A549 treated with AZD2906 at 1 μM for 4 hours (cell line): ENCODE measurements around the gene SKIC3. TPM values are rescaled to one million over a fixed set of nuclear protein-coding genes. Genes with fewer than 3 reads are reported as not detected.

ENCODE experiments used
- total RNA-seq: library from RNA; stranded (reverse); fragments of 200-300 nt; extraction: Qiagen RNA extraction; gene quantifications from 5 replicates; pipeline ENCODE4 v1.2.3, GENCODE V29; 2022

SKIC3 gene
- total RNA-seq = 17.3 to 24.2 TPM (median 21.6 TPM) in 5 replicates

DNA sequence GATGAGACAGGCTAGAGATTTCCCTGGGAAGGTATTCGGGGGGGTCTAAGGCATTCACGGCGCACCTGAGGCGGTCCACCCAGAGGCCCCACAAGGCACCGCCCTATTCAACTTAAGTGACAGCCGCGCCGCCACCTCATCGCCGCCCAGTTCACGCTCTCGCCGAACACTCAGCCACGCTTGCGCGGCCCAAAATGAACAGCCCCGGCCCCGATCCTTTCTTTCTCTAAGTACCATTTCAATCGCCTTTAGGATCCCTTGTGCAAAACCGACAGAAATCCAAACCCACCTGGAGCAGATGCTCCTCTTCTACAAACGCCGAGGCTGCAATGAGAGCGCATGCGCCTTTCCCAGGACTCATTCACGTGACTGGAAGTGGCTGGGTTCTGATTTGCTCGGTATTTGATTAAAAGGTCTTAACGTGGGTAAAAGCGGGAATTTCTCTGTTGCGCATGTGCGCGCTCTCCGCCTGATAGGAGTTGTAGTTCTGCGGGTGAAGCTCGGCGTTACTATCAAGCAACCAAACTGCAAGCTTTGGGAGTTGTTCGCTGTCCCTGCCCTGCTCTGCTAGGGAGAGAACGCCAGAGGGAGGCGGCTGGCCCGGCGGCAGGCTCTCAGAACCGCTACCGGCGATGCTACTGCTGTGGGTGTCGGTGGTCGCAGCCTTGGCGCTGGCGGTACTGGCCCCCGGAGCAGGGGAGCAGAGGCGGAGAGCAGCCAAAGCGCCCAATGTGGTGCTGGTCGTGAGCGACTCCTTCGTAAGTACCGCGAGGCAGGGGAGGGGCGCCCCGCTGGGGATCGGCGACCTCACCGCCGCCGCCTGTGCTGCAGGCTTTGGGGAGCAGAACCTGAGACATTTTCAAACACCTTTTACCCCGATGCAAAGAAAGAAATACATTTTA lies at the start of gene SKIC3, which contains the start of gene ARSK:
SKIC3 (minus strand) TSS at position 331 of the 902 bp plus-strand sequence. CDS start 7,827 bp downstream, outside the sequence.
ARSK (plus strand) TSS at position 455 of the 902 bp plus-strand sequence; CDS start at position 633, 178 bp downstream.

Other genes starting within 250 kb of the SKIC3 start
- gene FAM81B, start 163.6 kb downstream of the SKIC3 start, total RNA-seq = not detected in 5 replicates
- 6.7 to 8.3 TPM (median 7.7 TPM) in 5 replicates for gene ARSK, start 124 bp upstream of the SKIC3 start, total RNA-seq
- gene GPR150, start 65.1 kb upstream of the SKIC3 start, total RNA-seq = 0.07 to 0.20 TPM (median 0.13 TPM) in 5 replicates
- 1.3 to 2.2 TPM (median 1.8 TPM) in 5 replicates for gene RFESD, start 91.8 kb upstream of the SKIC3 start, total RNA-seq
- gene SPATA9, start 128.0 kb upstream of the SKIC3 start, total RNA-seq = 0.10 to 0.17 TPM (median 0.11 TPM) in 3 of 5 replicates, not detected in the others
- 8.1 to 11.0 TPM (median 9.1 TPM) in 5 replicates for gene RHOBTB3, start 176.4 kb upstream of the SKIC3 start, total RNA-seq